Measurements from ENCODE around the gene PLAAT4.

Gene PLAAT4

GRCh38 chr11:63536669-63537292, at the start of gene PLAAT4:
TSS of gene PLAAT4 (plus strand) at chr11:63536808. CDS start at chr11:63536869, 61 bp downstream.
- peak; percentile 63 for DNase-seq (ENCODE audit: low read depth)

- DNase-seq (ENCODE audit: low read depth) = no peak
Observed at GRCh38 chr11:63488789-63489188, 47.8 kb upstream of the PLAAT4 start.

GRCh38 chr11:63489879-63490278, 46.7 kb upstream of the PLAAT4 start:
- peak; percentile 10 for DNase-seq (ENCODE audit: low read depth)

GRCh38 chr11:63490551-63491239, 45.9 kb upstream of the PLAAT4 start, which contains the start of gene PLAAT5:
TSS of gene PLAAT5 (minus strand) at chr11:63491167. CDS start at chr11:63491034, 133 bp downstream.
- DNase-seq (ENCODE audit: low read depth) = peak; percentile 5

GRCh38 chr11:63491240-63491587, 45.4 kb upstream of the PLAAT4 start:
- DNase-seq (ENCODE audit: low read depth) = no peak

- no peak for DNase-seq (ENCODE audit: low read depth)
Observed at GRCh38 chr11:63491636-63492372, 44.8 kb upstream of the PLAAT4 start.

GRCh38 chr11:63492441-63492840, 44.2 kb upstream of the PLAAT4 start:
- DNase-seq (ENCODE audit: low read depth) = no peak

GRCh38 chr11:63493127-63493526, 43.5 kb upstream of the PLAAT4 start:
- no peak for DNase-seq (ENCODE audit: low read depth)

- no peak for DNase-seq (ENCODE audit: low read depth)
Observed at GRCh38 chr11:63494975-63495374, 41.6 kb upstream of the PLAAT4 start.

- DNase-seq (ENCODE audit: low read depth) = no peak
Observed at GRCh38 chr11:63499874-63500273, 36.7 kb upstream of the PLAAT4 start.

GRCh38 chr11:63501236-63501635, 35.4 kb upstream of the PLAAT4 start:
- DNase-seq (ENCODE audit: low read depth) = no peak

- DNase-seq (ENCODE audit: low read depth) = no peak
Observed at GRCh38 chr11:63502252-63502820, 34.3 kb upstream of the PLAAT4 start.

GRCh38 chr11:63503492-63503891, 33.1 kb upstream of the PLAAT4 start:
- DNase-seq (ENCODE audit: low read depth) = no peak

GRCh38 chr11:63504054-63504453, 32.6 kb upstream of the PLAAT4 start:
- no peak for DNase-seq (ENCODE audit: low read depth)

GRCh38 chr11:63504933-63505586, 31.5 kb upstream of the PLAAT4 start:
- no peak for DNase-seq (ENCODE audit: low read depth)

GRCh38 chr11:63505857-63506528, 30.6 kb upstream of the PLAAT4 start, which contains the start of gene LGALS12:
TSS of gene LGALS12 (plus strand) at chr11:63506084. CDS start at chr11:63506459, 375 bp downstream.
- no peak for DNase-seq (ENCODE audit: low read depth)

- no peak for DNase-seq (ENCODE audit: low read depth)
Observed at GRCh38 chr11:63506876-63507275, 29.7 kb upstream of the PLAAT4 start.

GRCh38 chr11:63507511-63507910, 29.1 kb upstream of the PLAAT4 start:
- no peak for DNase-seq (ENCODE audit: low read depth)

- DNase-seq (ENCODE audit: low read depth) = peak; percentile 36
Observed at GRCh38 chr11:63508009-63508408, 28.6 kb upstream of the PLAAT4 start.

- no peak for DNase-seq (ENCODE audit: low read depth)
Observed at GRCh38 chr11:63508745-63509144, 27.9 kb upstream of the PLAAT4 start.

GRCh38 chr11:63510360-63511047, 26.1 kb upstream of the PLAAT4 start:
- DNase-seq (ENCODE audit: low read depth) = peak; percentile 36
